Measurements from ENCODE around the gene LYG2.

DNA sequence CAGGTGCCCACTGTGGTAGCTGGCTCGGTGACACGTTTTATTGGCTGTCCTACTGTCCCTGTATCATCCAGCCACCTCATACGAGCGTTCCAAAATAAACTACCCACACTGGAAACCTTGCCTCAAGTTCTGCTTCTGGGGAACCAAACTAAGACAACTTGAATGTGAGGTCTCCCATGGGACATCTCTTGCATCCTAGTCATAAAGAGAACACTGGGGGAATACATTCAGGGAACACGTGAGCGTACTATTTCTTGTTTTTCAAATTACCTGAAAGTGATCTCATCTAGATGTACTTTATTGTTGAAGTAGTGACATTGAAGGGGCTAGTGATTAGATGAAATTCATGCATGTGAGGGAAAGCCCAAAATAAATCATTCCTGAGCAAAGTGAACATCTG lies 15.0 kb downstream of the LYG2 start:
- no peak for TF ChIP-seq TAF1 (conservative IDR thresholded peaks at IDR 0.05)
- TF ChIP-seq, protein P1, sequence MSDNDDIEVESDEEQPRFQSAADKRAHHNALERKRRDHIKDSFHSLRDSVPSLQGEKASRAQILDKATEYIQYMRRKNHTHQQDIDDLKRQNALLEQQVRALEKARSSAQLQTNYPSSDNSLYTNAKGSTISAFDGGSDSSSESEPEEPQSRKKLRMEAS (IDR thresholded peaks at IDR 0.05) = no peak
